Right lobe of liver (tissue), 4 donors: ENCODE data around the gene SCAANT1.

ENCODE experiments used
- CTCF ChIP-seq, 4 donors: fragments of 200-600 bp in 3 of 4; fragments of 450-650 bp in 1 of 4; IDR thresholded peaks; one replicate each; pipeline versions ENCODE4 v1.5.1 to v1.8.0; 2016 to 2022; ENCODE audit warnings: antibody characterized with exemption in 4 of 4, mild to moderate bottlenecking in 2 of 4
- POLR2A ChIP-seq: fragments of 450-650 bp; IDR thresholded peaks from one replicate; pipeline ENCODE4 v1.6.1; 2017; ENCODE audit warnings: antibody characterized with exemption, mild to moderate bottlenecking
- donor health status: DM: no; HTN: no; CAD: no.
- donor health status: DM: no; HTN: no; CAD: no.
- donor health status: DM: no; HTN: yes; CAD: no.

- TF ChIP-seq CTCF (IDR thresholded peaks at IDR 0.05) = no peak
- no peak for TF ChIP-seq POLR2A
Measured at GRCh38 chr3:63896332-63897030, 15.7 kb downstream of the SCAANT1 start.
